Muscle of leg (tissue), 11 donors: Measurements from ENCODE around the gene GIMAP2. TPM values are rescaled to one million over a fixed set of nuclear protein-coding genes. Genes with fewer than 3 reads are reported as not detected.
"Not testable (repeated sequence)": the region's sequence is repeated elsewhere in the genome, so short reads cannot be mapped to it uniquely, and the experiment has no call there.

Experiments
- DNase-seq: peaks from one replicate; pipeline ENCODE4 v3.0.0; 2013
- H3K27ac ChIP-seq: one replicate; pipeline ENCODE4 v1.5.1; 2013; ENCODE audit warnings: mild to moderate bottlenecking, low read length, control low read depth
- H3K27me3 ChIP-seq: one replicate; pipeline ENCODE4 v1.6.1; 2013; ENCODE audit warnings: low read length; ENCODE audit not compliant: control insufficient read depth, insufficient read depth
- H3K36me3 ChIP-seq: one replicate; pipeline ENCODE4 v1.6.1; 2013; ENCODE audit warnings: low read length; ENCODE audit not compliant: control insufficient read depth, insufficient read depth
- H3K4me1 ChIP-seq: one replicate; pipeline ENCODE4 v1.6.1; 2013; ENCODE audit warnings: low read length; ENCODE audit not compliant: control insufficient read depth, insufficient read depth
- H3K4me3 ChIP-seq: one replicate; pipeline ENCODE4 v1.5.1; 2013; ENCODE audit warnings: low read length, control low read depth
- H3K9me3 ChIP-seq: replicated peaks from 2 replicates; pipeline ENCODE4 v1.6.1; 2013; ENCODE audit warnings: low read depth, low read length; ENCODE audit not compliant: control insufficient read depth
- WGBS: methylation state at CpG from one replicate; pipeline ENCODE4 v1.1.5; 2013; ENCODE audit warnings: missing lambda C conversion rate; ENCODE audit not compliant: insufficient coverage; 5-methylcytosine and 5-hydroxymethylcytosine counted together
- polyA plus RNA-seq, 8 donors: library from polyadenylated mRNA; unstranded; fragments of 120-200 nt; gene quantifications; one replicate each; pipeline versions ENCODE4 v1.2.1 to v1.2.3, GENCODE V29; 2013; ENCODE audit warnings: inconsistent platforms in 1 of 8, low replicate concordance in 1 of 8; ENCODE audit not compliant: insufficient read length in 8 of 8, insufficient read depth in 1 of 8
- total RNA-seq: library from RNA; stranded (reverse); fragments of 120-200 nt; gene quantifications from one replicate; pipeline ENCODE4 v1.2.4, GENCODE V29; 2013

GIMAP2 gene
- total and polyA plus RNA-seq, 9 donors, result 4.3 to 7.4 (median 6.2) TPM

- H3K27ac ChIP-seq, H3K4me1 ChIP-seq, H3K4me3 ChIP-seq, H3K36me3 ChIP-seq, H3K9me3 ChIP-seq, H3K27me3 ChIP-seq: not testable (repeated sequence)
- peak; percentile 40 for DNase-seq
These were observed 9.2 kb upstream of the GIMAP2 start for GRCh38 chr7:150676276-150676675.

- not testable (repeated sequence) for H3K4me1 ChIP-seq, H3K27ac ChIP-seq, H3K4me3 ChIP-seq, H3K27me3 ChIP-seq, H3K9me3 ChIP-seq, H3K36me3 ChIP-seq
- WGBS, result no CpG with 5 or more reads among the region's 3 CpGs
- peak; percentile 10 for DNase-seq
These were observed 8.7 kb upstream of the GIMAP2 start for GRCh38 chr7:150676854-150677253.

GRCh38 chr7:150678601-150679000, 6.9 kb upstream of the GIMAP2 start:
- WGBS, result 89% methylated on average over 8 of the region's 11 CpGs
- H3K27ac ChIP-seq, H3K27me3 ChIP-seq: not testable (repeated sequence)

GRCh38 chr7:150680364-150680763, 5.1 kb upstream of the GIMAP2 start:
- H3K27me3 ChIP-seq, H3K36me3 ChIP-seq, H3K27ac ChIP-seq, H3K4me1 ChIP-seq, H3K4me3 ChIP-seq, H3K9me3 ChIP-seq, DNase-seq: not testable (repeated sequence)
- no CpG with 5 or more reads among the region's 2 CpGs for WGBS

More at GRCh38 chr7:150678601-150679000, 6.9 kb upstream of the GIMAP2 start:
- not testable (repeated sequence) for H3K36me3 ChIP-seq, H3K4me3 ChIP-seq, H3K9me3 ChIP-seq, DNase-seq, H3K4me1 ChIP-seq

- Histone ChIP-seq H3K4me3 (peak overlapping the region; percentile 46), H3K27me3 (no peaks in the 10 kb centered on the region), H3K27ac (peak overlapping the region; percentile 88), H3K36me3 (no peaks in the 10 kb centered on the region), H3K9me3 (no peaks in the 10 kb centered on the region), H3K4me1 (peaks cover 3% of the 10 kb centered on the region)
- no CpG with 5 or more reads among the region's 9 CpGs for WGBS
- DNase-seq, result peak; percentile 23
These were observed 625 bp downstream of the GIMAP2 start for GRCh38 chr7:150686030-150686631.

- DNase-seq, result no peak
- no peaks in the 10 kb centered on the region for H3K9me3 ChIP-seq
- no peak overlapping the region for H3K27ac ChIP-seq
- H3K36me3 ChIP-seq, result no peaks in the 10 kb centered on the region
- peaks cover 3% of the 10 kb centered on the region for H3K4me1 ChIP-seq
- no peak overlapping the region for H3K4me3 ChIP-seq
- WGBS, result 92% methylated on average over 6 of the region's 6 CpGs
- H3K27me3 ChIP-seq, result no peaks in the 10 kb centered on the region
These were observed 3.1 kb downstream of the GIMAP2 start for GRCh38 chr7:150688630-150689029.

- no peaks in the 10 kb centered on the region for H3K4me1 ChIP-seq
- no peak for DNase-seq
- peaks cover 10% of the 10 kb centered on the region for H3K9me3 ChIP-seq
- no peak overlapping the region for H3K4me3 ChIP-seq
- H3K27ac ChIP-seq, result no peak overlapping the region
- no CpG with 5 or more reads among the region's 2 CpGs for WGBS
- no peaks in the 10 kb centered on the region for H3K27me3 ChIP-seq
- no peaks in the 10 kb centered on the region for H3K36me3 ChIP-seq
These were observed 10.1 kb downstream of the GIMAP2 start for GRCh38 chr7:150695654-150696053.

GRCh38 chr7:150703209-150703608, 17.7 kb downstream of the GIMAP2 start:
- H3K36me3 ChIP-seq, result no peaks in the 10 kb centered on the region
- no peaks in the 10 kb centered on the region for H3K27me3 ChIP-seq
- no peak for DNase-seq
- no peaks in the 10 kb centered on the region for H3K4me1 ChIP-seq
- H3K9me3 ChIP-seq, result peaks cover 12% of the 10 kb centered on the region
- no CpG with 5 or more reads among the region's 1 CpG for WGBS
- no peak overlapping the region for H3K27ac ChIP-seq
- H3K4me3 ChIP-seq, result no peak overlapping the region

GRCh38 chr7:150715293-150715692, 29.8 kb downstream of the GIMAP2 start:
- H3K36me3 ChIP-seq, result no peaks in the 10 kb centered on the region
- no peaks in the 10 kb centered on the region for H3K9me3 ChIP-seq
- DNase-seq, result no peak
- 79% methylated on average over 3 of the region's 4 CpGs for WGBS
- peaks cover 3% of the 10 kb centered on the region for H3K4me1 ChIP-seq
- no peak overlapping the region for H3K4me3 ChIP-seq
- H3K27me3 ChIP-seq, result no peaks in the 10 kb centered on the region
- no peak overlapping the region for H3K27ac ChIP-seq

- Histone ChIP-seq H3K36me3 (no peaks in the 10 kb centered on the region), H3K27me3 (no peaks in the 10 kb centered on the region), H3K9me3 (no peaks in the 10 kb centered on the region), H3K4me1 (peaks cover 3% of the 10 kb centered on the region), H3K27ac (peak overlapping the region; percentile 72), H3K4me3 (no peak overlapping the region)
- WGBS, result no CpG with 5 or more reads among the region's 4 CpGs
- no peak for DNase-seq
These were observed 30.2 kb downstream of the GIMAP2 start for GRCh38 chr7:150715738-150716137.

- no peaks in the 10 kb centered on the region for H3K9me3 ChIP-seq
These were observed 30.9 kb downstream of the GIMAP2 start, which contains the start of gene GIMAP1 for GRCh38 chr7:150716368-150716767. Gene GIMAP1, plus strand, starts transcription at chr7:150716613. Its CDS starts 2,435 bp downstream, at chr7:150719048.

More at GRCh38 chr7:150716368-150716767, 30.9 kb downstream of the GIMAP2 start, which contains the start of gene GIMAP1:
- H3K36me3 ChIP-seq, result no peaks in the 10 kb centered on the region
- H3K27ac ChIP-seq, result peak within 1 kb of the TSS; percentile 72
- 2% methylated on average over 5 of the region's 5 CpGs for whole genome bisulfite sequencing
- H3K4me1 ChIP-seq, result peaks cover 3% of the 10 kb centered on the region
- DNase-seq, result peak; percentile 71
- peak within 1 kb of the TSS; percentile 45 for H3K4me3 ChIP-seq
- H3K27me3 ChIP-seq, result no peaks in the 10 kb centered on the region
